T-cell (primary cell): Measurements from ENCODE around the gene ACTN1. TPM values are rescaled to one million over a fixed set of nuclear protein-coding genes. Genes with fewer than 3 reads are reported as not detected.

Experiments
- ATAC-seq, 4 experiments: fragments of 200-7000 bp in 3 of 4; fragments of 150-1000 bp in 1 of 4; cut with Tn5 transposase; replicated peaks in 1 of 4; 1 replicate in 3 of 4; 2 replicates in 1 of 4; pipeline ENCODE4 v1.10.0; 2021; ENCODE audit warnings: moderate library complexity in 3 of 4, mild to moderate bottlenecking in 2 of 4, moderate number of reproducible peaks in 1 of 4
- CTCF ChIA-PET, 2 donors: fragments of 300-600 bp; sonication (Branson Sonifier 250); formaldehyde crosslinking; loops; one replicate each; lab custom pipeline; 2022; ENCODE audit warnings: antibody characterized with exemption in 2 of 2; lab: Charles Lee
- POLR2A ChIA-PET, 2 donors: fragments of 300-600 bp; sonication (Branson Sonifier 250); formaldehyde crosslinking; loops; one replicate each; lab custom pipeline; 2022; ENCODE audit warnings: antibody characterized with exemption in 2 of 2; lab: Charles Lee
- DNase-seq, 35 experiments: peaks; one replicate each; pipeline versions ENCODE4 v3.0.0 to v3.0.0-alpha.2; 2013 to 2023
- H3K27ac ChIP-seq: one replicate; pipeline ENCODE4 v1.5.1; 2013; ENCODE audit warnings: low read length
- H3K27me3 ChIP-seq, 2 experiments: replicated peaks in 1 of 2; 1 replicate in 1 of 2; 2 replicates in 1 of 2; pipeline versions ENCODE4 v1.6.1 to v1.7.0; 2013; ENCODE audit warnings: low read length in 1 of 2, mixed read lengths in 1 of 2; ENCODE audit not compliant: control insufficient read depth in 2 of 2, insufficient read depth in 2 of 2; ENCODE audit errors: extremely low read depth in 1 of 2
- H3K36me3 ChIP-seq, 2 donors: 1 replicate in 1 of 2; 2 replicates in 1 of 2; pipeline versions ENCODE4 v1.6.1 to v1.7.0; 2013; ENCODE audit warnings: low read length in 1 of 2; ENCODE audit not compliant: control insufficient read depth in 2 of 2, insufficient read depth in 1 of 2; ENCODE audit errors: extremely low read depth in 1 of 2
- H3K4me1 ChIP-seq, 2 experiments: 1 replicate in 1 of 2; 2 replicates in 1 of 2; pipeline versions ENCODE4 v1.6.1 to v1.7.0; 2013; ENCODE audit warnings: low read length in 2 of 2, mixed read lengths in 1 of 2; ENCODE audit not compliant: insufficient read depth in 2 of 2, control insufficient read depth in 1 of 2; ENCODE audit errors: extremely low read depth in 1 of 2
- H3K4me3 ChIP-seq, 2 donors: 1 replicate in 1 of 2; 2 replicates in 1 of 2; pipeline versions ENCODE4 v1.5.1 to v1.7.0; 2013; ENCODE audit warnings: mild to moderate bottlenecking in 2 of 2, low read length in 1 of 2, moderate library complexity in 1 of 2; ENCODE audit not compliant: control insufficient read depth in 1 of 2; ENCODE audit errors: extremely low read depth in 1 of 2
- H3K9me3 ChIP-seq: 2 replicates; pipeline ENCODE4 v1.7.0; 2013
- H3K27ac Mint-ChIP-seq, 2 donors: one replicate each; pipeline ENCODE4 v1.8.0; 2020 to 2021; ENCODE audit warnings: mild to moderate bottlenecking in 2 of 2, mixed read lengths in 2 of 2
- H3K27me3 Mint-ChIP-seq, 2 donors: one replicate each; pipeline ENCODE4 v1.8.0; 2021 to 2022; ENCODE audit warnings: mixed read lengths in 2 of 2
- H3K36me3 Mint-ChIP-seq: one replicate; pipeline ENCODE4 v1.8.0; 2021; ENCODE audit warnings: mixed read lengths
- H3K4me1 Mint-ChIP-seq, 3 donors: one replicate each; pipeline ENCODE4 v1.8.0; 2020 to 2022; ENCODE audit warnings: mixed read lengths in 3 of 3, mild to moderate bottlenecking in 1 of 3
- H3K4me3 Mint-ChIP-seq, 3 donors: one replicate each; pipeline ENCODE4 v1.8.0; 2020 to 2022; ENCODE audit warnings: mild to moderate bottlenecking in 3 of 3, mixed read lengths in 3 of 3, moderate library complexity in 3 of 3
- H3K9me3 Mint-ChIP-seq, 3 donors: one replicate each; pipeline ENCODE4 v1.8.0; 2020 to 2022; ENCODE audit warnings: mixed read lengths in 3 of 3
- WGBS: methylation state at CpG from one replicate; pipeline ENCODE4 v1.1.5; 2013; ENCODE audit warnings: missing lambda C conversion rate; ENCODE audit not compliant: insufficient coverage; 5-methylcytosine and 5-hydroxymethylcytosine counted together
- total RNA-seq, 35 experiments: library from RNA in 6 of 35; stranded (reverse) in 6 of 35; fragments of 120-200 nt in 1 of 35; gene quantifications; one replicate each; pipeline versions ENCODE4 v1.2.1 to v1.2.4 and lab custom pipeline; 2013 to 2026

The ACTN1 gene
- total RNA-seq, 5 donors from 2014 or later (not counting 1 experiment from before 2014, with no cell fraction given): 84.8 to 219 (median 122) TPM

- H3K9me3 ChIP-seq: no peaks in the 10 kb centered on the region
- no CpG with 5 or more reads among the region's 4 CpGs for WGBS
- H3K4me3 ChIP-seq: no peak overlapping the region
- Mint-ChIP-seq H3K4me1 (peaks cover 15 to 25% (median 17%) of the 10 kb centered on the region in 3 donors), H3K4me3 (peak overlapping the region in 1 of 3 donors; percentile 32), H3K36me3 (no peaks in the 10 kb centered on the region), H3K27ac (peak overlapping the region in 1 of 2 donors; percentile 74), H3K9me3 (no peaks in the 10 kb centered on the region), H3K27me3 (no peaks in the 10 kb centered on the region)
- ChIA-PET POLR2A (no interaction called here), CTCF (no interaction called here)
- H3K4me1 ChIP-seq: peaks cover 2 to 6% of the 10 kb centered on the region in 2 experiments
- no peaks in the 10 kb centered on the region for H3K36me3 ChIP-seq
- ATAC-seq: peak in 1 of 4 experiments; percentile 45
- no peak for DNase-seq
- H3K27ac ChIP-seq: no peak overlapping the region
- no peaks in the 10 kb centered on the region for H3K27me3 ChIP-seq
These were observed 16.6 kb upstream of the ACTN1 start for GRCh38 chr14:68995731-68996130.

DNA sequence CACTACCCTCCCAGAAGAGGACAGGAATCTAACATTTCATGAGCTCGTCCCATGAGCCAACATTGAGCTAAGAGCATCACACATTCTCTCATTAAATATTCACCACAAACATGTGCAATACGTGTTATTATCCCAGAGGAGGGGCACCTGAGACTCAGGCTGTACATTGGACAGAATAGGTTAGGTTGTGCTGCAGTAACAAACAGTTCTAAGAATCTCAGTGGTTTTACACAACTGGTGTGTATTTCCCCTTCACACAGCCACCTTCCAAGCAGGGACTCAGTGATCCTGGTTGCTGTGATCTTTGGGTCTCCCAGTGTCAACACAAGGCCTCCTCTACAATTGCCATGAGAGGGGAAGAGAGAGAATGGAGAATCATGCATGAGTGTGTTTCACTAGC, 15.0 kb upstream of the ACTN1 start:
- no CpG with 5 or more reads among the region's 2 CpGs for WGBS
- ChIA-PET POLR2A (no interaction called here), CTCF (interaction anchor here (0.6 kb wide), 3 partner anchors 66 to 603 kb away, joined by 3 to 4 read pairs (median 4); no protein-coding TSS in a partner anchor)
- H3K9me3 Mint-ChIP-seq: no peaks in the 10 kb centered on the region
- H3K27me3 ChIP-seq: no peaks in the 10 kb centered on the region
- no peak overlapping the region for H3K4me3 ChIP-seq
- no peaks in the 10 kb centered on the region for H3K9me3 ChIP-seq
- no peak overlapping the region for H3K27ac ChIP-seq
- H3K4me1 ChIP-seq: peaks cover 2 to 6% of the 10 kb centered on the region in 2 experiments
- H3K4me3 Mint-ChIP-seq: no peak overlapping the region
- no peak for ATAC-seq
- H3K36me3 ChIP-seq: no peaks in the 10 kb centered on the region
- H3K36me3 Mint-ChIP-seq: no peaks in the 10 kb centered on the region
- H3K4me1 Mint-ChIP-seq: peaks cover 15 to 30% (median 18%) of the 10 kb centered on the region in 3 donors
- H3K27me3 Mint-ChIP-seq: no peaks in the 10 kb centered on the region
- DNase-seq: no peak
- no peak overlapping the region for H3K27ac Mint-ChIP-seq

- H3K4me1 Mint-ChIP-seq: peaks cover 16 to 34% (median 17%) of the 10 kb centered on the region in 3 donors
- Histone ChIP-seq H3K4me3 (no peak overlapping the region), H3K27ac (no peak overlapping the region), H3K36me3 (no peaks in the 10 kb centered on the region), H3K27me3 (no peaks in the 10 kb centered on the region), H3K9me3 (no peaks in the 10 kb centered on the region), H3K4me1 (no peaks in the 10 kb centered on the region)
- POLR2A ChIA-PET: interaction anchor here (0.6 to 0.8 kb wide), 2 partner anchors 43 to 434 kb away, joined by 3 to 6 read pairs; no protein-coding TSS in a partner anchor
- no peaks in the 10 kb centered on the region for H3K36me3 Mint-ChIP-seq
- no peaks in the 10 kb centered on the region for H3K9me3 Mint-ChIP-seq
- WGBS: no CpG with 5 or more reads among the region's 1 CpG
- no peak overlapping the region for H3K27ac Mint-ChIP-seq
- no peak overlapping the region for H3K4me3 Mint-ChIP-seq
- DNase-seq (no peak), ATAC-seq (no peak)
- CTCF ChIA-PET: interaction anchor here in 1 of 2 donors (0.6 kb wide), 1 partner anchor 114 kb away, joined by 3 read pairs; no protein-coding TSS in a partner anchor
- no peaks in the 10 kb centered on the region for H3K27me3 Mint-ChIP-seq
These were observed 8.5 kb upstream of the ACTN1 start for GRCh38 chr14:68987653-68988036.

DNA sequence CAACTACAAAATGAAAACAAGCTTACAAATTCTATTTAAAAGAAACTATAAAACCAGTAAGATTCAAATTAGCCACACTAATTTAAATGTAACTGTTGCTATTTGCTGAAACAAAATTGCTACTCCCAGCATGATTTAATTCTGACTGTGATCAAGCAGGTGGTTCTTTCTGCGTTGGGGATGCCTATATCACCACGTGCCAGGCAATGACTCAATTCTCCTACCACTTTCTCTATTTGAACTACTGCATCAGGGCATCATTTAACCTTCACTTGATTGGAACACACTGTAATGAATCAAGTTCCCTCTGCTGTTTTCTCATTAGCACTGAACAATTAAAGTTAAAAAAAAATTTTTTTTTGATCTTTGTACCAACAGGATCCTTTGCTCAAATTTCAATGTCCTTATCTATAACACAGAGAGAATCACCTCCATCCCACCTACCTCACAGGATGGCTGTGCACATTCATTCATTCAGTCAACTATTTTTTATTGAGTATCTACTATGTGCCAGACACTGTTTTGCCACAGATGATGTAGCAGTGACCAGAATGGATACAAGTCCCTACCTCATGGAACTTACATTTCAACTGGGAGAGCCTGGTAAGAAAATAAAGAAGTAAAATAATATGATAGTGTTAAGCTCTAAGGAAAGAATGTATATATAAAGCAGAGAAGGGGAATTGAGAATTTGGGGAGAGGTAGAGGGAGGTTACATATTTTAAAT, 8.0 kb upstream of the ACTN1 start:
- peak; percentile 60 to 71 (median 63) for ATAC-seq
- peak overlapping the region in 1 of 2 donors; percentile 68 for H3K27ac Mint-ChIP-seq
- Histone ChIP-seq H3K9me3 (no peaks in the 10 kb centered on the region), H3K27ac (no peak overlapping the region), H3K4me3 (no peak overlapping the region), H3K36me3 (no peaks in the 10 kb centered on the region), H3K4me1 (no peaks in the 10 kb centered on the region), H3K27me3 (no peaks in the 10 kb centered on the region)
- WGBS: 32% methylated on average over 2 of the region's 2 CpGs
- no peaks in the 10 kb centered on the region for H3K9me3 Mint-ChIP-seq
- CTCF ChIA-PET: interaction anchor here in 1 of 2 donors (0.9 to 1.1 kb wide), 2 partner anchors 30 to 76 kb away, joined by 3 read pairs; no protein-coding TSS in a partner anchor
- H3K36me3 Mint-ChIP-seq: no peaks in the 10 kb centered on the region
- POLR2A ChIA-PET: interaction anchor here (0.5 to 0.6 kb wide), 2 partner anchors 44 to 51 kb away, joined by 5 to 6 read pairs; no protein-coding TSS in a partner anchor
- H3K27me3 Mint-ChIP-seq: no peaks in the 10 kb centered on the region
- DNase-seq: no peak
- peaks cover 16 to 34% (median 17%) of the 10 kb centered on the region in 3 donors for H3K4me1 Mint-ChIP-seq
- no peak overlapping the region for H3K4me3 Mint-ChIP-seq

- Mint-ChIP-seq H3K36me3 (no peaks in the 10 kb centered on the region), H3K27me3 (no peaks in the 10 kb centered on the region), H3K9me3 (no peaks in the 10 kb centered on the region), H3K4me1 (peaks cover 19 to 41% (median 19%) of the 10 kb centered on the region in 3 donors), H3K4me3 (no peak overlapping the region), H3K27ac (peak overlapping the region; percentile 30 to 50)
- 100% methylated on average over 1 of the region's 2 CpGs for WGBS
- Histone ChIP-seq H3K36me3 (no peaks in the 10 kb centered on the region), H3K27me3 (no peaks in the 10 kb centered on the region), H3K27ac (no peak overlapping the region), H3K4me3 (no peak overlapping the region), H3K9me3 (no peaks in the 10 kb centered on the region), H3K4me1 (peaks cover 0 to 2% of the 10 kb centered on the region in 2 experiments)
- POLR2A ChIA-PET: interaction anchor here (0.5 to 0.7 kb wide), 3 partner anchors 27 to 154 kb away, joined by 5 to 9 read pairs (median 7); no protein-coding TSS in a partner anchor
- ATAC-seq (no peak), DNase-seq (no peak)
- CTCF ChIA-PET: interaction anchor here (0.6 to 1.3 kb wide), 4 partner anchors 29 to 104 kb away, joined by 3 read pairs; no protein-coding TSS in a partner anchor
These were observed 7.1 kb upstream of the ACTN1 start for GRCh38 chr14:68986225-68986624.

DNA sequence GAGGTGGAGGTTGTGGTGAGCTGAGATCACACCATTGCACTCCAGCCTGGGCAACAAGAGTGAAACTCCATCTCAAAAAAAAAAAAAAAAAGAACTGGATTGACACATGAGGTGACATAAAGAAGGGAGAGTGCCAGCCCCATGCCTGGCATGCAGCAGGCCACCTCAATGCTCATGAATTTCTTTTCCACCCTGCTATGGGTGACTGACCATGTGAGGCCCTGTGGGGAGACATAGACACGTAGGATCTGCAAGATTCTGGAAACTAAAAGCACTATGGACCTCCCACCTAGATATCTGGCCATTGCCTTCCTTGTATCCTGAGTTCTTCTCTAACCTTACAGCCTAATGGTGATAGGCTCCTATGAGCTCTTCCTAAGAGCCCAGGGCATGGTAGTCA, 5.6 kb upstream of the ACTN1 start:
- Histone ChIP-seq H3K9me3 (no peaks in the 10 kb centered on the region), H3K27me3 (no peaks in the 10 kb centered on the region), H3K27ac (no peak overlapping the region), H3K36me3 (no peaks in the 10 kb centered on the region), H3K4me3 (no peak overlapping the region), H3K4me1 (peaks cover 2 to 15% of the 10 kb centered on the region in 2 experiments)
- ChIA-PET POLR2A (interaction anchor here in 1 of 2 donors (0.7 to 0.8 kb wide), 2 partner anchors 25 to 1239 kb away, joined by 5 to 7 read pairs; no protein-coding TSS in a partner anchor), CTCF (interaction anchor here in 1 of 2 donors (0.7 kb wide), 1 partner anchor 29 kb away, joined by 5 read pairs; no protein-coding TSS in a partner anchor)
- H3K9me3 Mint-ChIP-seq: no peaks in the 10 kb centered on the region
- H3K27me3 Mint-ChIP-seq: peaks cover 0 to 2% of the 10 kb centered on the region in 2 donors
- H3K4me1 Mint-ChIP-seq: peaks cover 26 to 51% (median 31%) of the 10 kb centered on the region in 3 donors
- no peaks in the 10 kb centered on the region for H3K36me3 Mint-ChIP-seq
- WGBS: no CpG with 5 or more reads among the region's 1 CpG
- no peak overlapping the region for H3K27ac Mint-ChIP-seq
- DNase-seq (no peak), ATAC-seq (no peak)
- H3K4me3 Mint-ChIP-seq: no peak overlapping the region
